A549 (cell line): ENCODE data around the gene SNUPN.

Experiments
- JUN ChIP-seq, 2 experiments: fragments of >200 bp; sonication (Bioruptor Twin); formaldehyde crosslinking; IDR thresholded peaks; 2 replicates in 1 of 2; 3 replicates in 1 of 2; pipeline ENCODE4 v1.6.1; 2016 to 2017
- MYC ChIP-seq: IDR thresholded peaks from 2 replicates; pipeline ENCODE4 v1.6.1; 2012; ENCODE audit warnings: mild to moderate bottlenecking, inconsistent platforms, low read length, improper control_type of control experiment, borderline replicate concordance
- NR3C1 ChIP-seq: fragments of >200 bp; sonication (Bioruptor Twin); formaldehyde crosslinking; IDR thresholded peaks from 3 replicates; pipeline ENCODE4 v1.6.1; 2017
- PHF8 ChIP-seq: fragments of 200-600 bp; sonication (generic); IDR thresholded peaks from 2 replicates; pipeline ENCODE4 v1.6.1; 2016; ENCODE audit warnings: low read depth, mild to moderate bottlenecking, antibody characterized with exemption, moderate library complexity, borderline replicate concordance
- RCOR1 ChIP-seq: fragments of 150-350 bp; IDR thresholded peaks from 2 replicates; pipeline ENCODE4 v1.6.1; 2014; ENCODE audit warnings: antibody characterized with exemption, low read length, low read depth
- SMC3 ChIP-seq: fragments of >200 bp; sonication (Bioruptor Twin); formaldehyde crosslinking; IDR thresholded peaks from 3 replicates; pipeline ENCODE4 v1.6.1; 2018; ENCODE audit warnings: inconsistent platforms
- TF ChIP-seq, protein P1 (sequence below): fragments of >200 bp; sonication (Bioruptor Twin); formaldehyde crosslinking; IDR thresholded peaks from 3 replicates; pipeline ENCODE4 v1.5.1; 2016
- TF ChIP-seq, protein P2 (sequence below): IDR thresholded peaks from 2 replicates; pipeline ENCODE4 v1.6.1; 2012

DNA sequence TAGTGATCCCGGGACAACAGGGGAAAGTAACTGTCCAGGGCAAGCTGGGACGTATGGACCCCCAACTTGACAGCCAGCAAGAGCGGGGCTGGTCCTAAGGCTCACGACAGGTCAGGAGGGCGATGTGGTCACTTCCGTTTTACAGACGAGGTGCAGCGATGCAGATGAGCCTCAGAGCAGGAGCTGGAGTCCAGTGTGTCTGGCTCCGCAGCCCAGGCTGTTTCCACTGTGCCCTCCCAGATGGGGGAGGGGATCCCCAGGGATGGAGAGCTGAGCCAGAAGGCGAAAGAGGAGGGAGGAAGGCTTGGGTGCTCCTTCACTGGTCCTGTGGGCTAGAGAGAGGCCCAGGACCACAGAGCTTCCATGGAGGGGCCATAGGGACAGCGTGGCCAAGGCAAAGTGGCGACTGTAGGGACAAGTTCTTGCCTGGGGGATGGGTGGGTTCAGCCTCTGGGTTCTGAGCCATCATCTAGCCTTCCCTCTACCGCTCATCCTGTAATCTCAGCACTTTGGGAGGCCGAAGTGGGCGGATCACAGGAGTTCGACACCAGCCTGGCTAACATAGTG is 27.9 kb upstream of the SNUPN start:
- TF ChIP-seq, protein P1, sequence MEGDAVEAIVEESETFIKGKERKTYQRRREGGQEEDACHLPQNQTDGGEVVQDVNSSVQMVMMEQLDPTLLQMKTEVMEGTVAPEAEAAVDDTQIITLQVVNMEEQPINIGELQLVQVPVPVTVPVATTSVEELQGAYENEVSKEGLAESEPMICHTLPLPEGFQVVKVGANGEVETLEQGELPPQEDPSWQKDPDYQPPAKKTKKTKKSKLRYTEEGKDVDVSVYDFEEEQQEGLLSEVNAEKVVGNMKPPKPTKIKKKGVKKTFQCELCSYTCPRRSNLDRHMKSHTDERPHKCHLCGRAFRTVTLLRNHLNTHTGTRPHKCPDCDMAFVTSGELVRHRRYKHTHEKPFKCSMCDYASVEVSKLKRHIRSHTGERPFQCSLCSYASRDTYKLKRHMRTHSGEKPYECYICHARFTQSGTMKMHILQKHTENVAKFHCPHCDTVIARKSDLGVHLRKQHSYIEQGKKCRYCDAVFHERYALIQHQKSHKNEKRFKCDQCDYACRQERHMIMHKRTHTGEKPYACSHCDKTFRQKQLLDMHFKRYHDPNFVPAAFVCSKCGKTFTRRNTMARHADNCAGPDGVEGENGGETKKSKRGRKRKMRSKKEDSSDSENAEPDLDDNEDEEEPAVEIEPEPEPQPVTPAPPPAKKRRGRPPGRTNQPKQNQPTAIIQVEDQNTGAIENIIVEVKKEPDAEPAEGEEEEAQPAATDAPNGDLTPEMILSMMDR = no peak
- TF ChIP-seq RCOR1 = no peak
- TF ChIP-seq SMC3 = no peak
- no peak for TF ChIP-seq NR3C1
- TF ChIP-seq PHF8 = no peak
- no peak for TF ChIP-seq MYC
- no peak for TF ChIP-seq JUN (IDR thresholded peaks at IDR 0.05)
- TF ChIP-seq, protein P2, sequence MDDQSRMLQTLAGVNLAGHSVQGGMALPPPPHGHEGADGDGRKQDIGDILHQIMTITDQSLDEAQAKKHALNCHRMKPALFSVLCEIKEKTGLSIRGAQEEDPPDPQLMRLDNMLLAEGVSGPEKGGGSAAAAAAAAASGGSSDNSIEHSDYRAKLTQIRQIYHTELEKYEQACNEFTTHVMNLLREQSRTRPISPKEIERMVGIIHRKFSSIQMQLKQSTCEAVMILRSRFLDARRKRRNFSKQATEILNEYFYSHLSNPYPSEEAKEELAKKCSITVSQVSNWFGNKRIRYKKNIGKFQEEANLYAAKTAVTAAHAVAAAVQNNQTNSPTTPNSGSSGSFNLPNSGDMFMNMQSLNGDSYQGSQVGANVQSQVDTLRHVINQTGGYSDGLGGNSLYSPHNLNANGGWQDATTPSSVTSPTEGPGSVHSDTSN = no peak
